GM23338 (cell line): ENCODE measurements around the gene TSKS.

Experiments used
- CREB1 ChIP-seq: fragments of 250-450 bp; sonication (Bioruptor Pico); IDR thresholded peaks from 2 replicates; pipeline ENCODE4 v1.5.0; 2020; ENCODE audit warnings: low read depth, mild to moderate bottlenecking, moderate library complexity
- EZH2 ChIP-seq: fragments of 200-600 bp; sonication (generic); IDR thresholded peaks from one replicate; pipeline ENCODE4 v1.8.0; 2017; ENCODE audit warnings: antibody characterized with exemption, mild to moderate bottlenecking, low read depth; ENCODE audit not compliant: unreplicated experiment
- EZH2phosphoT487 ChIP-seq: fragments of 200-600 bp; sonication (generic); IDR thresholded peaks from one replicate; pipeline ENCODE4 v1.8.1; 2018; ENCODE audit warnings: antibody characterized with exemption; ENCODE audit not compliant: unreplicated experiment
- JUNB ChIP-seq: IDR thresholded peaks from one replicate; pipeline ENCODE4 v1.6.1; 2016; ENCODE audit warnings: antibody characterized with exemption; ENCODE audit not compliant: unreplicated experiment
- NANOG ChIP-seq: IDR thresholded peaks from 2 replicates; pipeline ENCODE4 v1.6.1; 2016; ENCODE audit warnings: antibody characterized with exemption, borderline replicate concordance
- POLR2AphosphoS5 ChIP-seq: IDR thresholded peaks from 2 replicates; pipeline ENCODE4 v1.6.1; 2016; ENCODE audit warnings: antibody characterized with exemption, low read depth
- ZNF114 ChIP-seq: fragments of 250-450 bp; sonication (Bioruptor Pico); IDR thresholded peaks from 2 replicates; pipeline ENCODE4 v1.5.0; 2020; ENCODE audit warnings: mild to moderate bottlenecking, moderate library complexity
- ZNF331 ChIP-seq: fragments of 250-450 bp; sonication (Bioruptor Pico); IDR thresholded peaks from 2 replicates; pipeline ENCODE4 v1.5.0; 2020; ENCODE audit warnings: low read depth, mild to moderate bottlenecking, moderate library complexity
- TF ChIP-seq, protein P1 (sequence below), 2 experiments: fragments of 200-600 bp in 1 of 2; sonication (generic) in 1 of 2; conservative IDR thresholded peaks; 2 replicates each; pipeline versions ENCODE4 v1.5.1 to v1.6.1; 2016 to 2017; ENCODE audit warnings: antibody characterized with exemption in 2 of 2, low read depth in 2 of 2, mild to moderate bottlenecking in 2 of 2, moderate library complexity in 1 of 2
- TF ChIP-seq, protein P2 (sequence below): IDR thresholded peaks from one replicate; pipeline ENCODE4 v1.6.1; 2018; ENCODE audit warnings: antibody characterized with exemption; ENCODE audit not compliant: unreplicated experiment
- TF ChIP-seq, protein P3 (sequence below): fragments of 250-450 bp; sonication (Bioruptor Pico); IDR thresholded peaks from 2 replicates; pipeline ENCODE4 v1.5.0; 2020; ENCODE audit warnings: mild to moderate bottlenecking, moderate library complexity
- TF ChIP-seq, protein P4 (sequence below): IDR thresholded peaks from 2 replicates; pipeline ENCODE4 v1.6.1; 2016; ENCODE audit warnings: antibody characterized with exemption

DNA sequence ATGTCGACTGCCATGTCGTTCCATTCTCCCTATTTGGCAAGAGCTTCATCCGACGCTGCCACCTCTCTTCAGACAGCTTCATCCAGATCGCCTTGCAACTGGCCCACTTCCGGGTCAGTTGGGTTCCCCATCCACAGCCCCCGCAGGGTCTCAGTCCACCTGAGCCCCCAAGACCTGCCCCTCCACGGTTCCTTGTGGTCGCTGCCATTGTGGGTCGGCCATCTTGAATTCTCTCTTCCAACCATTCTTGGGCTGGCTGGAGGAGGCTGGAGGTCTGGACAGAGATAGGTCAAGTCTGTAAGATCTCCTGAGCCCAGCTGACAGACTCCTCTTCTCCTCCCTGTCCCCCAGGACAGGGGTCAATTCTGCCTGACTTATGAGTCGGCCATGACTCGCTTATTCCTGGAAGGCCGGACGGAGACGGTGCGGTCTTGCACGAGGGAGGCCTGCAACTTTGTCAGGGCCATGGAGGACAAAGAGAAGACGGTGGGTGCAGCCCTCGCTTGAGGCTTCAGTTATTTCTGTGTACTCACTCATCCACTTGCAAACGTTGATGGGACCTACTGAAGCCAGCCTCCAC, 52.6 kb downstream of the TSKS start:
- TF ChIP-seq EZH2phosphoT487 (no peak), EZH2 (no peak), POLR2AphosphoS5 (no peak), NANOG (no peak), CREB1 (CRISPR knock-in tag) (no peak), ZNF114 (CRISPR knock-in tag) (no peak), JUNB (no peak), ZNF331 (CRISPR knock-in tag) (no peak)
- TF ChIP-seq, protein P1, sequence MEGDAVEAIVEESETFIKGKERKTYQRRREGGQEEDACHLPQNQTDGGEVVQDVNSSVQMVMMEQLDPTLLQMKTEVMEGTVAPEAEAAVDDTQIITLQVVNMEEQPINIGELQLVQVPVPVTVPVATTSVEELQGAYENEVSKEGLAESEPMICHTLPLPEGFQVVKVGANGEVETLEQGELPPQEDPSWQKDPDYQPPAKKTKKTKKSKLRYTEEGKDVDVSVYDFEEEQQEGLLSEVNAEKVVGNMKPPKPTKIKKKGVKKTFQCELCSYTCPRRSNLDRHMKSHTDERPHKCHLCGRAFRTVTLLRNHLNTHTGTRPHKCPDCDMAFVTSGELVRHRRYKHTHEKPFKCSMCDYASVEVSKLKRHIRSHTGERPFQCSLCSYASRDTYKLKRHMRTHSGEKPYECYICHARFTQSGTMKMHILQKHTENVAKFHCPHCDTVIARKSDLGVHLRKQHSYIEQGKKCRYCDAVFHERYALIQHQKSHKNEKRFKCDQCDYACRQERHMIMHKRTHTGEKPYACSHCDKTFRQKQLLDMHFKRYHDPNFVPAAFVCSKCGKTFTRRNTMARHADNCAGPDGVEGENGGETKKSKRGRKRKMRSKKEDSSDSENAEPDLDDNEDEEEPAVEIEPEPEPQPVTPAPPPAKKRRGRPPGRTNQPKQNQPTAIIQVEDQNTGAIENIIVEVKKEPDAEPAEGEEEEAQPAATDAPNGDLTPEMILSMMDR (conservative IDR thresholded peaks at IDR 0.05; ENCODE audit: low read depth in 2 of 2), result no peak
- TF ChIP-seq, protein P2, sequence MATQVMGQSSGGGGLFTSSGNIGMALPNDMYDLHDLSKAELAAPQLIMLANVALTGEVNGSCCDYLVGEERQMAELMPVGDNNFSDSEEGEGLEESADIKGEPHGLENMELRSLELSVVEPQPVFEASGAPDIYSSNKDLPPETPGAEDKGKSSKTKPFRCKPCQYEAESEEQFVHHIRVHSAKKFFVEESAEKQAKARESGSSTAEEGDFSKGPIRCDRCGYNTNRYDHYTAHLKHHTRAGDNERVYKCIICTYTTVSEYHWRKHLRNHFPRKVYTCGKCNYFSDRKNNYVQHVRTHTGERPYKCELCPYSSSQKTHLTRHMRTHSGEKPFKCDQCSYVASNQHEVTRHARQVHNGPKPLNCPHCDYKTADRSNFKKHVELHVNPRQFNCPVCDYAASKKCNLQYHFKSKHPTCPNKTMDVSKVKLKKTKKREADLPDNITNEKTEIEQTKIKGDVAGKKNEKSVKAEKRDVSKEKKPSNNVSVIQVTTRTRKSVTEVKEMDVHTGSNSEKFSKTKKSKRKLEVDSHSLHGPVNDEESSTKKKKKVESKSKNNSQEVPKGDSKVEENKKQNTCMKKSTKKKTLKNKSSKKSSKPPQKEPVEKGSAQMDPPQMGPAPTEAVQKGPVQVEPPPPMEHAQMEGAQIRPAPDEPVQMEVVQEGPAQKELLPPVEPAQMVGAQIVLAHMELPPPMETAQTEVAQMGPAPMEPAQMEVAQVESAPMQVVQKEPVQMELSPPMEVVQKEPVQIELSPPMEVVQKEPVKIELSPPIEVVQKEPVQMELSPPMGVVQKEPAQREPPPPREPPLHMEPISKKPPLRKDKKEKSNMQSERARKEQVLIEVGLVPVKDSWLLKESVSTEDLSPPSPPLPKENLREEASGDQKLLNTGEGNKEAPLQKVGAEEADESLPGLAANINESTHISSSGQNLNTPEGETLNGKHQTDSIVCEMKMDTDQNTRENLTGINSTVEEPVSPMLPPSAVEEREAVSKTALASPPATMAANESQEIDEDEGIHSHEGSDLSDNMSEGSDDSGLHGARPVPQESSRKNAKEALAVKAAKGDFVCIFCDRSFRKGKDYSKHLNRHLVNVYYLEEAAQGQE, result no peak
- TF ChIP-seq, protein P3, sequence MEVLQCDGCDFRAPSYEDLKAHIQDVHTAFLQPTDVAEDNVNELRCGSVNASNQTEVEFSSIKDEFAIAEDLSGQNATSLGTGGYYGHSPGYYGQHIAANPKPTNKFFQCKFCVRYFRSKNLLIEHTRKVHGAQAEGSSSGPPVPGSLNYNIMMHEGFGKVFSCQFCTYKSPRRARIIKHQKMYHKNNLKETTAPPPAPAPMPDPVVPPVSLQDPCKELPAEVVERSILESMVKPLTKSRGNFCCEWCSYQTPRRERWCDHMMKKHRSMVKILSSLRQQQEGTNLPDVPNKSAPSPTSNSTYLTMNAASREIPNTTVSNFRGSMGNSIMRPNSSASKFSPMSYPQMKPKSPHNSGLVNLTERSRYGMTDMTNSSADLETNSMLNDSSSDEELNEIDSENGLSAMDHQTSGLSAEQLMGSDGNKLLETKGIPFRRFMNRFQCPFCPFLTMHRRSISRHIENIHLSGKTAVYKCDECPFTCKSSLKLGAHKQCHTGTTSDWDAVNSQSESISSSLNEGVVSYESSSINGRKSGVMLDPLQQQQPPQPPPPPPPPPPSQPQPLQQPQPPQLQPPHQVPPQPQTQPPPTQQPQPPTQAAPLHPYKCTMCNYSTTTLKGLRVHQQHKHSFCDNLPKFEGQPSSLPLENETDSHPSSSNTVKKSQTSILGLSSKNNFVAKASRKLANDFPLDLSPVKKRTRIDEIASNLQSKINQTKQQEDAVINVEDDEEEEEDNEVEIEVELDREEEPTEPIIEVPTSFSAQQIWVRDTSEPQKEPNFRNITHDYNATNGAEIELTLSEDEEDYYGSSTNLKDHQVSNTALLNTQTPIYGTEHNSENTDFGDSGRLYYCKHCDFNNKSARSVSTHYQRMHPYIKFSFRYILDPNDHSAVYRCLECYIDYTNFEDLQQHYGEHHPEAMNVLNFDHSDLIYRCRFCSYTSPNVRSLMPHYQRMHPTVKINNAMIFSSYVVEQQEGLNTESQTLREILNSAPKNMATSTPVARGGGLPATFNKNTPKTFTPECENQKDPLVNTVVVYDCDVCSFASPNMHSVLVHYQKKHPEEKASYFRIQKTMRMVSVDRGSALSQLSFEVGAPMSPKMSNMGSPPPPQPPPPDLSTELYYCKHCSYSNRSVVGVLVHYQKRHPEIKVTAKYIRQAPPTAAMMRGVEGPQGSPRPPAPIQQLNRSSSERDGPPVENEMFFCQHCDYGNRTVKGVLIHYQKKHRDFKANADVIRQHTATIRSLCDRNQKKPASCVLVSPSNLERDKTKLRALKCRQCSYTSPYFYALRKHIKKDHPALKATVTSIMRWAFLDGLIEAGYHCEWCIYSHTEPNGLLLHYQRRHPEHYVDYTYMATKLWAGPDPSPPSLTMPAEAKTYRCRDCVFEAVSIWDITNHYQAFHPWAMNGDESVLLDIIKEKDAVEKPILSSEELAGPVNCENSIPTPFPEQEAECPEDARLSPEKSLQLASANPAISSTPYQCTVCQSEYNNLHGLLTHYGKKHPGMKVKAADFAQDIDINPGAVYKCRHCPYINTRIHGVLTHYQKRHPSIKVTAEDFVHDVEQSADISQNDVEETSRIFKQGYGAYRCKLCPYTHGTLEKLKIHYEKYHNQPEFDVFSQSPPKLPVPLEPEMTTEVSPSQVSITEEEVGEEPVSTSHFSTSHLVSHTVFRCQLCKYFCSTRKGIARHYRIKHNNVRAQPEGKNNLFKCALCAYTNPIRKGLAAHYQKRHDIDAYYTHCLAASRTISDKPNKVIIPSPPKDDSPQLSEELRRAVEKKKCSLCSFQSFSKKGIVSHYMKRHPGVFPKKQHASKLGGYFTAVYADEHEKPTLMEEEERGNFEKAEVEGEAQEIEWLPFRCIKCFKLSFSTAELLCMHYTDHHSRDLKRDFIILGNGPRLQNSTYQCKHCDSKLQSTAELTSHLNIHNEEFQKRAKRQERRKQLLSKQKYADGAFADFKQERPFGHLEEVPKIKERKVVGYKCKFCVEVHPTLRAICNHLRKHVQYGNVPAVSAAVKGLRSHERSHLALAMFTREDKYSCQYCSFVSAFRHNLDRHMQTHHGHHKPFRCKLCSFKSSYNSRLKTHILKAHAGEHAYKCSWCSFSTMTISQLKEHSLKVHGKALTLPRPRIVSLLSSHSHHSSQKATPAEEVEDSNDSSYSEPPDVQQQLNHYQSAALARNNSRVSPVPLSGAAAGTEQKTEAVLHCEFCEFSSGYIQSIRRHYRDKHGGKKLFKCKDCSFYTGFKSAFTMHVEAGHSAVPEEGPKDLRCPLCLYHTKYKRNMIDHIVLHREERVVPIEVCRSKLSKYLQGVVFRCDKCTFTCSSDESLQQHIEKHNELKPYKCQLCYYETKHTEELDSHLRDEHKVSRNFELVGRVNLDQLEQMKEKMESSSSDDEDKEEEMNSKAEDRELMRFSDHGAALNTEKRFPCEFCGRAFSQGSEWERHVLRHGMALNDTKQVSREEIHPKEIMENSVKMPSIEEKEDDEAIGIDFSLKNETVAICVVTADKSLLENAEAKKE, result no peak
- TF ChIP-seq, protein P4, sequence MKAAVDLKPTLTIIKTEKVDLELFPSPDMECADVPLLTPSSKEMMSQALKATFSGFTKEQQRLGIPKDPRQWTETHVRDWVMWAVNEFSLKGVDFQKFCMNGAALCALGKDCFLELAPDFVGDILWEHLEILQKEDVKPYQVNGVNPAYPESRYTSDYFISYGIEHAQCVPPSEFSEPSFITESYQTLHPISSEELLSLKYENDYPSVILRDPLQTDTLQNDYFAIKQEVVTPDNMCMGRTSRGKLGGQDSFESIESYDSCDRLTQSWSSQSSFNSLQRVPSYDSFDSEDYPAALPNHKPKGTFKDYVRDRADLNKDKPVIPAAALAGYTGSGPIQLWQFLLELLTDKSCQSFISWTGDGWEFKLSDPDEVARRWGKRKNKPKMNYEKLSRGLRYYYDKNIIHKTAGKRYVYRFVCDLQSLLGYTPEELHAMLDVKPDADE, result no peak
